Muscle layer of colon (tissue), 2 donors: ENCODE results near the gene PTH2.
"Not testable (repeated sequence)": the region's sequence is repeated elsewhere in the genome, so short reads cannot be mapped to it uniquely, and the experiment has no call there.

Source experiments
- H3K27ac ChIP-seq: one replicate; pipeline ENCODE4 v1.7.0; 2013; ENCODE audit warnings: low read depth, mild to moderate bottlenecking, low read length, moderate library complexity
- H3K27me3 ChIP-seq, 2 donors: one replicate each; pipeline ENCODE4 v1.7.0; 2013; ENCODE audit warnings: low read length in 2 of 2, mild to moderate bottlenecking in 2 of 2; ENCODE audit not compliant: insufficient read depth in 2 of 2, control insufficient read depth in 1 of 2
- H3K36me3 ChIP-seq: one replicate; pipeline ENCODE4 v1.7.0; 2013; ENCODE audit warnings: mild to moderate bottlenecking, low read length; ENCODE audit not compliant: insufficient read depth
- H3K4me1 ChIP-seq: one replicate; pipeline ENCODE4 v1.7.0; 2013; ENCODE audit warnings: mild to moderate bottlenecking, low read length; ENCODE audit not compliant: insufficient read depth
- H3K4me3 ChIP-seq, 2 donors: one replicate each; pipeline ENCODE4 v1.7.0; 2013; ENCODE audit warnings: low read length in 2 of 2, low read depth in 1 of 2, mild to moderate bottlenecking in 1 of 2, moderate library complexity in 1 of 2
- H3K9ac ChIP-seq: one replicate; pipeline ENCODE4 v1.7.0; 2013; ENCODE audit warnings: low read length
- H3K9me3 ChIP-seq: one replicate; pipeline ENCODE4 v1.7.0; 2013; ENCODE audit warnings: mild to moderate bottlenecking, low read length
- donor health status: abdominal sarcoma.
- donor health status: Adenocarcinoma of cecum.

PTH2 gene

DNA sequence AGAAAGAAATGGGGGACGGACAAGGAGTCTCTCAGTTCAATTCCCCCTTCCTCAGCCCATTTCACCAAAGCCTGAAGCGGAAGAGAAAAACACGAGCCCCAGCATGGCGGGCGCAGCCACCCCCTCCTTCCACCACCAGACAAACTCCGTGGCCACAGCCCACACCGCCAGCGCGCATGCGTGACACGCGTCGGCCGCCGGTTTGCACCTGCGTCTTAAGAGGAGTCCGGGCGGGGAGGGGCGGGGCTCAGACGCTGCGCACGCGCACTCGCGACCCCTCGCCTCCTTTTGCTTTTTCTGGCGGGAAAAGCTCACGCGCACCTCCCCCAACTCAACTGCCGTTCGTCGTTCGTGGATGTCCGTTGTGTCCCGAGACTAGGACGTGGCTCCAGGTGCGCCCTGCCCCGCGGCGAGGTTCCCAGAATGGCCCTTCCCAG, 35.3 kb downstream of the PTH2 start, which contains the start of gene KASH5:
Gene KASH5 (plus strand): TSS at position 314 of the 437 bp plus-strand sequence. CDS start 2,635 bp downstream, outside the sequence.
- no peaks in the 10 kb centered on the region for H3K36me3 ChIP-seq
- peak within 1 kb of the TSS in 1 of 2 donors; percentile 25 for H3K4me3 ChIP-seq
- H3K4me1 ChIP-seq, result no peaks in the 10 kb centered on the region
- peaks cover under 1% of the 10 kb centered on the region for H3K9me3 ChIP-seq
- no peak within 1 kb of the TSS for H3K9ac ChIP-seq
- no peak within 1 kb of the TSS for H3K27ac ChIP-seq
- no peaks in the 10 kb centered on the region for H3K27me3 ChIP-seq

DNA sequence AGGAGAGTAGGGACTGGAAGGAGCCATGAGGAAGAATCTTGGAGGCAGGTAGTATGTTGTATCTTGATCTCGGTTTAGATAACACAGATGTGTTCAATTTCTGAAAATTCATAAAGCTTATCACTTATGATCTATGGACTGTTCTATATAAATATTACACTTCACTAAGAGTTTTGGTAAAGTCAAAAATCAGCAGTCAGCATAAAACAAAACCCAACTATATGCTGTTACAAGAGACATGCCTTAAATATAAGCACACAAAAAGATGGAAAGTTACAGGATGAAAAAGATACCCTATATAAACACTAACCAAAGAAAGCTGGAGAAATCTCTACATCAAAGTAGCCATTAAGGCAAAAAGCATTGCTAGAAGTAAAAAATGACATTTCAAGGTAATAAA, 39.6 kb downstream of the PTH2 start:
- peaks cover 0 to 4% of the 10 kb centered on the region in 2 donors for H3K27me3 ChIP-seq
- peaks cover 5% of the 10 kb centered on the region for H3K9me3 ChIP-seq
- H3K4me3 ChIP-seq, result no peak overlapping the region
- no peak overlapping the region for H3K9ac ChIP-seq
- H3K36me3 ChIP-seq, result no peaks in the 10 kb centered on the region
- H3K27ac ChIP-seq, result no peak overlapping the region
- no peaks in the 10 kb centered on the region for H3K4me1 ChIP-seq

DNA sequence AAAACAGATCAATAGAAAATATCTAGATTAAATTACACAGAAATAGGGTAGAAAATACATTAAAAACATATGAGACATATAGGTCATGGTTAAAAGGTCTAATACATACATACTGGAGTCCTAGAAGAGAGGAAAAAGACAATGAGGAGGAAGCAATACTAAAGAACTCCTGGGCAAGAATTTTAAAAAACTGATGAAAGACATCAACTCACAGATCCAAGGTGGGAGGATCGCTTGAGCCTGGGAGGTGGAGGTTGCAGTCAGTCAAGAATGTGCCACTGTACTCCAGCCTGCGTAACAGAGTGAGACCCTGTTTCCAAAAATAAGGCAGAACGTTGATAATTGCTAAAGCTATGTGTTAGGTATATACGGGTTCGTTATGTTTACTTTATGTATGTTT, 40.6 kb downstream of the PTH2 start:
- H3K4me3 ChIP-seq, result no peak overlapping the region
- peaks cover 0 to 4% of the 10 kb centered on the region in 2 donors for H3K27me3 ChIP-seq
- H3K36me3 ChIP-seq, result no peaks in the 10 kb centered on the region
- peaks cover 5% of the 10 kb centered on the region for H3K9me3 ChIP-seq
- H3K4me1 ChIP-seq, result no peaks in the 10 kb centered on the region
- no peak overlapping the region for H3K9ac ChIP-seq
- H3K27ac ChIP-seq, result no peak overlapping the region

DNA sequence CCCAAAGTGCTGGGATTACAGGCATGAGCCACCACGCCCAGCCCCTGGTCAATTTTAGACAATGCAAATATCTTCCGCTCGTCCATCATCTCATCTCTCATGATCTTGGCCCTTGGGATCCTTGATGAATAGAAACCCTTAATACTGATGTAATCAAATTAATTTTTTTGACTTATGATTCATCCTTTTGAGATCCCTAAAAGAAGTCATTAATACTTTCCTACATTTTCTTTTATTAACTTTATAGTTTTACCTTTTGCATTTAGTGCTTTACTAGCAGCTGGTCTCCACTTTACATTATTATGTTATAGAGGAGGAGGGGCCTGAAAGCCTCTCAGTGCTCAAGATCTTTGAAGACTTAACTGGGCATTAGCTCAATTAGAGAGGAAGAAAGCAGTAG, 42.9 kb downstream of the PTH2 start:
- Histone ChIP-seq H3K9ac (no peak overlapping the region), H3K4me1 (no peaks in the 10 kb centered on the region), H3K9me3 (peaks cover 5% of the 10 kb centered on the region), H3K36me3 (no peaks in the 10 kb centered on the region), H3K27ac (no peak overlapping the region), H3K27me3 (peaks cover 0 to 4% of the 10 kb centered on the region in 2 donors), H3K4me3 (no peak overlapping the region)

DNA sequence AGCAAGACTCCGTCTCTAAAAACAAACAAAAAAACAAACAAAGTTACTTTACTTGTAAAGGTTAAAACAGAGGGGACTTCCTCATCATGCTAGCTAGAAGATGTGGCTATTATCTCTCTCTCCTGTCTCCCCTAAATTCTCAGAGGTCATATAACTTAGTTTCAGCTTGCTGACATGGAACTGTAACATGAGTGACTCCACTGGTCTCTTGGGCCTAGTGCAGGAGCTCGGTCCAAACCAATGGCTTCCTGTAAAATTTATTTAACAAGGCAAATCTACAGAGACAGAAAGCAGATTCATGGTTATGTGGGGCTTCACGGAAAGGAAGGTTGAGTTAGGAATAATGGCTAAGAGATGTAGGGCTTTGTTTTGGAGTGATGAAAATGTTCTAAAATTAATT, 44.7 kb downstream of the PTH2 start:
- Histone ChIP-seq H3K27me3 (peaks cover 0 to 4% of the 10 kb centered on the region in 2 donors), H3K4me3 (no peak overlapping the region), H3K9ac (no peak overlapping the region), H3K9me3 (peaks cover 5% of the 10 kb centered on the region), H3K27ac (no peak overlapping the region), H3K36me3 (no peaks in the 10 kb centered on the region), H3K4me1 (no peaks in the 10 kb centered on the region)

DNA sequence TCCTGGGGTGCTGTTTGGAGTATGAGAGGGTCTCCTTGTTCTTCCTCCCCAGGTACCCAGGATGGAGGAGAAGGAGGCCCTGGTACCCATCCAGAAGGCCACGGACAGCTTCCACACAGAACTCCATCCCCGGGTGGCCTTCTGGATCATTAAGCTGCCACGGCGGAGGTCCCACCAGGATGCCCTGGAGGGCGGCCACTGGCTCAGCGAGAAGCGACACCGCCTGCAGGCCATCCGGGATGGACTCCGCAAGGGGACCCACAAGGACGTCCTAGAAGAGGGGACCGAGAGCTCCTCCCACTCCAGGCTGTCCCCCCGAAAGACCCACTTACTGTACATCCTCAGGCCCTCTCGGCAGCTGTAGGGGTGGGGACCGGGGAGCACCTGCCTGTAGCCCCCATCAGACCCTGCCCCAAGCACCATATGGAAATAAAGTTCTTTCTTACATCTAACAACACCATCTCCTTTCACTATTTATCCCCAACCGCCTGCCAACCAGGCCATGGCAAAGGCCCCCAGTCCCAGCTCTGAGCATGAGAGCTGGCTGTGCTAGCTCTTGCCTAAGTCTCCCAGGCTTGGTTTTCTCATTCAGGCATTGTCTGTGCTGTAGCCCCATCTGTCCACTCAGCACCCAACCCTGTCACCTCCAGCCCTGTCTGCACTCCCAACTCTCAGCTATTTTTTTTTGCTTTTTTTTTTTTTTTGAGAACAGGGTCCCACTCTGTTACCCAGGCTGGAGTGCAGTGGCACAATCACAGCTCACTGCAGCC, 48.4 kb downstream of the PTH2 start:
- no peak overlapping the region for H3K27ac ChIP-seq
- H3K4me3 ChIP-seq, result no peak overlapping the region
- H3K4me1 ChIP-seq, result no peaks in the 10 kb centered on the region
- no peaks in the 10 kb centered on the region for H3K36me3 ChIP-seq
- H3K9ac ChIP-seq, result no peak overlapping the region
- no peaks in the 10 kb centered on the region for H3K9me3 ChIP-seq
- H3K27me3 ChIP-seq, result no peaks in the 10 kb centered on the region

DNA sequence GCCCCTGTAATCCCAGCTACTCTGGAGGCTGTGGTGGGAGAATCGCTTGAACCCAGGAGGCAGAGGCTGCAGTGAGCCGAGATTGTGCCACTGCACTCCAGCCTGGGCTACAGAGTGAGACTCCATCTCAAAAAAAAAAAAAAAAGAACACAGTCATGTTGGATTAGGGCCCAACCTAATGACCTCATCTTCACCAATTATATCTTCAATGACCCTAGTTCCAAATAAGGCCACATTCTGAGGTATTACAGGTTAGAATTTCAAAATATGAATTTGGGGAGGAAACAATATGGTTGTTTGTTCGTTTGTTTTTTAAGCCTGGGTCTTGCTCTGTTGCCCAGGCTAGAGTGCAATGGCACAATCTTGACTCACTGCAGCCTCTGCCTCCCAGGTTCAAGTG, 50.1 kb downstream of the PTH2 start:
- H3K4me1 ChIP-seq, H3K4me3 ChIP-seq, H3K9me3 ChIP-seq, H3K27me3 ChIP-seq, H3K27ac ChIP-seq, H3K9ac ChIP-seq, H3K36me3 ChIP-seq: not testable (repeated sequence)
